HG03097 (cell line): Measurements from ENCODE around the gene TLE2.
"Not testable (repeated sequence)": the region's sequence is repeated elsewhere in the genome, so short reads cannot be mapped to it uniquely, and the experiment has no call there.

Experiments
- ATAC-seq: cut with Tn5 transposase; IDR thresholded peaks from one replicate; pipeline ENCODE4 v1.9.1; 2021; ENCODE audit not compliant: unreplicated experiment, low FRiP score

The TLE2 gene

GRCh38 chr19:3015126-3016057 is 13.7 kb downstream of the TLE2 start:
- no peak for ATAC-seq

- ATAC-seq, result no peak
Observed at GRCh38 chr19:3014135-3014534, 14.9 kb downstream of the TLE2 start.

GRCh38 chr19:3013263-3013725 is 15.8 kb downstream of the TLE2 start:
- ATAC-seq, result no peak

GRCh38 chr19:3012621-3013262 is 16.3 kb downstream of the TLE2 start:
- ATAC-seq, result no peak

- ATAC-seq, result not testable (repeated sequence)
Observed at GRCh38 chr19:3012059-3012458, 17.0 kb downstream of the TLE2 start.

GRCh38 chr19:3010871-3011270 is 18.2 kb downstream of the TLE2 start:
- no peak for ATAC-seq

GRCh38 chr19:3008994-3009393 is 20.1 kb downstream of the TLE2 start:
- no peak for ATAC-seq

- ATAC-seq, result no peak
Observed at GRCh38 chr19:3007975-3008374, 21.1 kb downstream of the TLE2 start.

GRCh38 chr19:3006075-3006767 is 22.9 kb downstream of the TLE2 start:
- no peak for ATAC-seq

- no peak for ATAC-seq
Observed at GRCh38 chr19:3005345-3005744, 23.7 kb downstream of the TLE2 start.

GRCh38 chr19:3004522-3004921 is 24.6 kb downstream of the TLE2 start:
- no peak for ATAC-seq

GRCh38 chr19:3003046-3003445 is 26.0 kb downstream of the TLE2 start:
- no peak for ATAC-seq

GRCh38 chr19:3001235-3001800 is 27.8 kb downstream of the TLE2 start:
- ATAC-seq, result no peak

- no peak for ATAC-seq
Observed at GRCh38 chr19:2998642-2999041, 30.4 kb downstream of the TLE2 start.

GRCh38 chr19:2997720-2998119 is 31.4 kb downstream of the TLE2 start:
- no peak for ATAC-seq

- ATAC-seq, result no peak
Observed at GRCh38 chr19:2994588-2995131, 34.4 kb downstream of the TLE2 start.

GRCh38 chr19:2993579-2993978 is 35.5 kb downstream of the TLE2 start:
- ATAC-seq, result no peak

GRCh38 chr19:2992958-2993357 is 36.1 kb downstream of the TLE2 start:
- ATAC-seq, result no peak

GRCh38 chr19:2992333-2992732 is 36.7 kb downstream of the TLE2 start:
- not testable (repeated sequence) for ATAC-seq

GRCh38 chr19:2989236-2989946 is 39.7 kb downstream of the TLE2 start:
- no peak for ATAC-seq
